ENCODE results near the gene GBE1.
"Not testable (repeated sequence)": the region's sequence is repeated elsewhere in the genome, so short reads cannot be mapped to it uniquely, and the experiment has no call there.

GBE1 gene

DNA sequence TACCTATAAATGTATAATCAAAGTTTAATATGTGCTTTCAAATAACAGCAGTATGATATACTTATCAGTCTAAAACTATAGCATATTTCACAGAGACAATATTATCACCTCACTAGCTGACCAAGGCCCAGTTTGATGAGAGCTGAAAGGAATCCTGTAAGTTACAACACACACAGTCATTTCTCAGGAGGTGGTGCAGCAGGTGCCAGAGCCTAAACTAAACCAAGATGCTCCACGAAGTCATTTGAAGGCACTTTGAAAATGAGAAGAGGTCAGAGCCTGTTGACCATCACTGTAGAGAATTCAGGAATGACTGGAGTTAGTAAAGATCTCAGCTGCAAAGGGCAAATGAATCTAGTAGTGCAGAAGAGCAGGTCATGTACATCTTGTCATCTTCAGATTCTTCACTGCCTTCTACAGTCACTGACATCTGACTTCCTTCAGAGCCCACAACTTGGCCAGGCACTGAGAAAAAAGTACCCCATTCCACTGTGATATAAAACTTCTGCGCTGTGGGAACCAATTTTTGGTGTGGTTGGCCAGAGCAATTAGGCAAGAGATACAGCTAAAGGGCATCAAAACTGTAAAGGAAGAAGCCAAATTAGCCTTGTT, 7.9 kb downstream of the GBE1 start:
- no peak for DNase-seq (ENCODE audit: low spot score)

DNA sequence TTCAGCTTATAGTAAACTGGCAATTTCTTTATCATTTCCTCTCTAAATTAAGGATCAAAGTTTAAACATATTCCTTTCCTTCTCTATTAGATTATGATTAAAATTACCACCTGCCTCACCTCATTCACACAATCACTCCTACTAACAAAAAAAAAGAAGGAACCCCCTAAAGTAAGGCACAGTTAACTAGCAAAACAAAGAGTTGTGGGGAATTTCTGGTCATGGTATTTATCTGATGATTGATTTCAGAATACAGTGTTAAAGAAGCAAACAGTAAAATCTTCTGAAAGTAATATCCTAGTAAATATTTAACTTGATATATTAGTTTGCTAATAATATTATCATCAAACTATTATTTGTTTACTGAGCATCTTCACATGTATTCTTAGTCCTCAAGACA, 8.8 kb downstream of the GBE1 start:
- no peak for DNase-seq (ENCODE audit: low spot score)

DNA sequence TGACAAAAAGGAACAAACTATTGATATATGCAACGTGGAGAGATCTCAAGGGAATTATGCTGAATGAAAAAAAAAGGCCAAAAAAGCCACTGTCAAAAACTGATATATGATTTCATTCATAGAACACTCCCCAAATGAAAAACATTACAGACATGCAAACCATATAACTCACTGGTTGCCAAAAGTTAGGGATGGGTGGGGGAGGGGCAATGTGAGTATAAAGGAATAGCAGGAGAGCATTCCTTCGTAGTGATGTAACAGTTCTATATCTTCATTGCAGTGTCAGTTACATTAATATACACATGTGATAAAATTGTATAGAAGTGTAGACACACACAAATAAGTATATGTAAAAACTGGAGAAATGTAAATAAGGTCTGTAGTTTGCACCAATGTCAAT, 12.2 kb downstream of the GBE1 start:
- no peak for DNase-seq (ENCODE audit: low spot score)

DNA sequence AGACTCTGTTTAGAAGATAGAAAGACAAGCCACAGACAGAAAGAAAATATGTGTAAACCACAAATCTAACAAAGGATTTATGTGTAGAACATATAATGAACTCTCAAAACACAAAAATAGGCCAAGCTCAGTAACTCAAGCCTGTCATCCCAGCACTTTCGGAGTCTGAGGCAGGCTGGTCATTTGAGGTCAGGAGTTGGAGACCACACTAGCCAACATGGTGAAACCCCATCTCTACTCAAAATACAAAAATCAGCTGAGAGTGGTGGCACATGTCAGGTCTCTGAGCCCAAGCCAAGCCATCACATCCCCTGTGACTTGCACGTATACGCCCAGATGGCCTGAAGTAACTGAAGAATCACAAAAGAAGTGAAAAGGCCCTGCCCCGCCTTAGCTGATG, 14.2 kb downstream of the GBE1 start:
- not testable (repeated sequence) for DNase-seq (ENCODE audit: low spot score)

DNA sequence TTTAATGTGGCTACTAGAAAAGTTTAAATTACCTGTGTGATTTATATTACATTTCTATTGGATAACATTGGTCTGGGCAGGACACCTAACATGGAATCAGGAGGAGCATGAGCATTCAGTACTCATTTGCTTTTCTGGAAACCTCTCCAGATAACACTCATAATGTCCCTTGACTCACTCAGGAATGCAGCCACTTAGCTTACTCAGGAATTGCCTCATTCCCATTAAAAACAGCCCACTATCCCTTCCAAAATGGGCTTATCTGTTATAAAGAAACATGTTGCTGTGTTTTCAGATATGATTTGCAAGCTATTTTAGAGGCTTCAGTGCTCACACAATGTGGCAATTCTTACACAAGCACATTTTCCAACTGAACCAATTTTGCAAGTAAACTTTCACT, 17.1 kb downstream of the GBE1 start:
- peak; percentile 89 for DNase-seq (ENCODE audit: low spot score)

DNA sequence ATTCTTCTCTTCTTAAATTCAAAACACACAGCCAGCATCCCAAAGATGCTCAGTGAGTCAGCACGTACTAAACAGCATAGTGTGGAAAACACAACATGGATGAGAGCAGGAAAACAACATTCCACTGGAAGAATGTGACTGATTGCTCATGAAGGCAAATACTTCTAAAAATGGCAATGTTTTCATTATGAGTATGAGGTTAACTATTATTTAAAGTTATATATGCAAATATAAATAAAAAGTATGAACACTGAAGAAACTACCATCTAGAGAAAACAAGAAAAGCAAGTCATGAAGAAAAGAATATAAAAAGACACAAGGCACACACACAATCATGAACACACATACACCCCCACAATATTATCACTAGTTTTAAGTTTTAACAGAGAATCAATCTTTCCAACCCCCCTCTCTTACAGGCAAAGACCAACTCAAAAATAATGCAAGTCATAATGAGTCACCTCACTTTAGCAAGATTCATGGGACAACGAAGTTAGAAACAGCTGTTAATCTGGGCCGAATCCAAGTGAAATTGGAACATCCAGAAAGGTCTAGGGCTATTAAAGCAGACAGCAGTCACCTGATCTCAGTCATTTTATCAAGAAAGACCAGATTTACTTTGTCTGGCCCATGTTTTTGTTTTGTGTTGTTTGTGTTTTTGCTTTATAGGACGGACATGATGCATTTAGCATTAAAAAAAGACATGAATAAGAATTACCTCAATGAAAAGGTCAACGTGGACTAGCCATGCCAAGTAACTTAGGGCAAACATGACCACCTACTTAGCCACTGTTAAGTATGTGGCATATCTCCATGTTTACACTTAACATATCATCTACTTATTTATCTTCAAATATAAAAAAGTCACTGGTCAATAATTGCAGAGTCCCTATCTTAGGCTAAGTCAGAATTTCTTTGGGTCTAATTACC, 18.1 kb downstream of the GBE1 start:
- peak; percentile 91 for DNase-seq (ENCODE audit: low spot score)

DNA sequence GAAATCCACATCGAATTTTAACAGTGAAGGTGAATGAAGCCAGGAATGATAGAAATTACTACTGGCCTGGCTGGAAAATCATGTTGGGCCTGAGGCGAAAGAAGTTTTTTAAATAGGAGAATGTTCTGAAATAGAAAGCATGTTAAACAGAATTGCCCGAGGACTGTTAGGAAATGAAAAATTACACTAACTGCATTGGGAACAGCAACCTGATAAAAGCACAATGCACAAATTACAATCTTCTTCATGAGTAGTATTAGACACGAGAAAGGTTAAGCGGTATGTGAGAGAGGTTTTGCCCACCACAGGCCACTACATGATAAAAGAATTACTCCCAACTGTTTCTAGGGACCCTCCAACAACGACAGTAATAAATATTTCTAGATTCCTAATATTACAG, 18.9 kb downstream of the GBE1 start:
- DNase-seq (ENCODE audit: low spot score), result no peak

DNA sequence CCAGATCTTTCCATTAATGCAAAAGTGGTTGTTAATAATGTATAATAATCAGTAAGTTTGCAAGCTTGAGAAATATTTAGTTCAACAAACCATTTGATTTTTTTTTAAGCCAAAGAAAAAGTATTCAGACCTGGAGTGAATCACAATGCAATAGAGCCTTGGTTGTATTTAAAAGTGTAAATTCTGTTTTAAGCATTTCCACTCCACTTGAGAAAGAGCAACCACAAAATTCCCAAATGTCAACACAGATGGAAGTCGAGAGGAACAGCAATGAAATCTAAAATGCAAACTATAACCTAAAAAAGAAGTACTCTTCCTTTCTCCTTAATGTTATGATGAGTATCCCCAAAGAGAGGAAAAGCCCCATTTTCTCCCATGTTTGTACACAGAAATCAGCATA, 20.2 kb downstream of the GBE1 start:
- no peak for DNase-seq (ENCODE audit: low spot score)

DNA sequence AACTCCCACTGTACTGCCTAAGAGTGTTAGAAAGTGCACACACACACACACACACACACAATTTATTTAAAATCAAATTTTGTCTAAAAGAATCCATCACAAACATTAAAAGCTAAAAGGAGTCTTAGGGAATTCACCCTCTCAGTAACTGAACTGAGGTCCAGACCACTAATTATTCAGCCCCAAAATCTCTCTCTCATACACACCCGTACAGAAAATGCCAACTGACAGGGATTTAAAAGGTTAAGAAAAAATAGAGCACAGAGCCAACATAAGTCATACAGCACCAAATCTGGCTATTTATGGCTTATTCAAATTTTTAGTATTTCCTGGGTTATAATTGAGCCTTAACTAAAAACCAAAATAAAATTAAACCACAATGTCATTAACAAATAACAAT, 20.7 kb downstream of the GBE1 start:
- DNase-seq (ENCODE audit: low spot score), result no peak

DNA sequence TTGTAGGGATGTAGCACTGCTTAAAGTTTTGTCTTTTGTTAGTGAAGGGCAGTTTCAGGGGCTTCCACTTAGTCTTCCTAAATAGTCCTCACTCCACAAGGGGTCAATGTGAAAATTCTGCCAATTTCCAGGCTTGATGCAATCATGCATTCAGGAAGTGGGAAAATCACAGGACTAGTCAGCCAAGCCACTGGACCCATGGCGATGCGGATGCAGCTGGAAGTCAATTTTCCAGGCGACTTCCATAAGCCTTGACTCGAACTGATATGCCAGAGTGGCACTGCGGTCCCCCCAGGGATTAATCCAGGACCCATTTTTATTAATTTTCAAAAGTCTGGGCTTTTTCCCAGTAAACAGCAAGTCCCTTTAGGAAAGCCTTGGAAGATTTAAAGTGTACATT, 26.1 kb downstream of the GBE1 start:
- DNase-seq (ENCODE audit: low spot score), result no peak

DNA sequence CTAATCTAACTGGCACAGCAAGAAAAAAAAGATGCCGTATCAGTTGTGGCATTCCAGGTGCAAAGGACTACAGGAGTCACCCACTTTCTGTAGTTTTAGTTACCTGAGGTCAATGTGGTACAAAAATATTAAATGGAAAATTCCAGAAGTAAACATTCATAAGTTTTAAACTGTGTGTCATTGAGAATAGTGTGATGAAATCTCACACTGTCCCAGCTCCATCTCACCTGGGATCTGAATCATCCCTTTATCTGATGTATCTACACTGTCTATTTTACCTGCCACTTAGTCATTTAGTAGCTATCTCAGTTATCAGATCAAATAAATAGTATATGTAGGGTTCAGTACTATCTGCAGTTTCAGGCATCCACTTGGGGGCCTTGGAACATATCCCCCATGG, 26.7 kb downstream of the GBE1 start:
- no peak for DNase-seq (ENCODE audit: low spot score)

DNA sequence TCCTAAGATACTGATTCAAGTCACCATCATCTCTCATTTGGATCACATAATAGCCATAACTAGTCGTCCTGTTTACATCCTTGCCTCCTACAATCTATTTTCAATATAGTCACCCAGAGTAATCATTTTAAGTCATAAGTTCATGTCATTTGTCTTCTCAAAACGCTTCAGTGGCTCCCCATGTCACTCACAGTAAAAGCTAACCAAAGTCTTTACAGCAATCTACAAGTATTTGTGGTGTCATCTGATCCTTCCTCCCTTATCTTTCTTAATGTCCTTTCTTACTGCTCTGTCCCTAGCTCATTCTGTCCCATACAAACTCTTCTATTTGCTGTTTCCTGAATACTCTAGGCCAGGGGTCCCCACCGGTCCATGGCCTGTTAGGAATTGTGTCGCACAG, 28.8 kb downstream of the GBE1 start:
- DNase-seq (ENCODE audit: low spot score), result no peak

DNA sequence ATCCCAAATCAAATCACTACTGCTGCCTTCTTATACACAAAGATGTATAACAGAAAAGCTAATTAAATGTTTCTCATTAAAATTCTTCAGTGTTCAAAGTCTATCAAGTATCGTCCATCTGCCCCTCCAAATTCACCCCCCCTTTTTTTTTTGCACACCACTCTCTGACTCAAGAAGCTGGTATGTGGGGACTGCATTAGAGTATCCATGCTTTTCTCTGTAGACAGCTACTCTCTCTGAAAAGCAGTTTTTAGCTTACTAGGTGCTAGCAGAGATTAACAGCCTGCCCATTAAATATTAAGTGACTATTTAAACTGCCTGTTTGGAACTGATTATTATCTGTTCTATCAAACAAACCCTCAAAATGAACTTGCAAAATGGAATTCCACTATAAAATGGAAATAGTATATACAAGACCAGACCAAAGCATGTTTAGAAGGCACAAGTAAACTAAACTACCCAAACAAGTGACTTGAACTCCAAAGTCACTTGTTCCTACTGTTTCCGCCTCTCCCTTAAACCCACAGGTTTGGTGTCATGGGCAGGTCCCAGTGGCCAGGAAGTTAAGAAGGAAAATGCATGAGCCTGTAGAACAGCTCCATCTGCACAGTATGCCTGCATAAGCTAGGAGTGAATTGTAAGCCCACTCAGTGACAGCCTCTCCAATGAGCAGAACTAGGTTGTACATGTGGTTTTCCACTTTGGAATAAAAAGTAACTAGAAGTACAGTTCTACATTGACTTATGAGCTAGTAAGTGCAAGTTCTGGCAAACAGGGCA, 32.5 kb downstream of the GBE1 start:
- DNase-seq (ENCODE audit: low spot score), result no peak

DNA sequence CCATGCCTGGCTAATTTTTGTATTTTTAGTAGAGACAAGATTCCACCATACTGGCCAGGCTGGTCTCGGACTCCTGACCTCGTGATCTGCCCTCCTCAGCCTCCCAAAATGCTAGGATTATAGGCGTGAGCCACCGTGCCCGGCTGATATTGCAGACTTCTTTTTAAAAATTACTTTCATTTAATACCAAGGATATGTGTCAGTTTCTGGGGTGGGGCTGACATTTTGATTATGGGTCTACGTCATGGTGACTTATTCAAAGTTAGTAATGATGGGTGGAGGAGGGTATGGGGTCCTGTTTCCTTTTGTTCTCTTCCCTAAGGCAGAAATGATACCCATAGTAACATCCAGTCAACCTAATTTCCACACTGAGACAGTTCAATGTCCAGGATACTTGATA, 34.7 kb downstream of the GBE1 start:
- DNase-seq (ENCODE audit: low spot score), result peak; percentile 79

DNA sequence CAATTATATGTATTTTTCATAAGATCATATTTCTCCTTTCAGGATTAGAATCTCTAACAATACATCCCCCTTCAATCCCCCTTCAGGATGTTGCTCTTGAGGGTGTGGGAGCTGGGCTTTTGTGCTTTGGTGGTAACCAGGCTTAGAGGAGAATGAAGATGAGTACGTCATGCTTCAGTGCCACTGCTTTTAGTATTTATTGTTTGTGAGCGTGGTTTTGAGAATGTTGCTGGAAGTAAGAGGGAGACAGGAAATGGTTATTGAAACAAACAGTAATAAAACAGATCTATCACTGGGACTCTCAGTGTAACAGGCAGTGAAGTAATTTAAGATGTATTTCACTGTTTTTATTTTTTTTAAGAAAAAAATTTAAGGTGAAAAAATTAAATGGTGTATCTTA, 35.3 kb downstream of the GBE1 start:
- DNase-seq (ENCODE audit: low spot score), result peak; percentile 64

DNA sequence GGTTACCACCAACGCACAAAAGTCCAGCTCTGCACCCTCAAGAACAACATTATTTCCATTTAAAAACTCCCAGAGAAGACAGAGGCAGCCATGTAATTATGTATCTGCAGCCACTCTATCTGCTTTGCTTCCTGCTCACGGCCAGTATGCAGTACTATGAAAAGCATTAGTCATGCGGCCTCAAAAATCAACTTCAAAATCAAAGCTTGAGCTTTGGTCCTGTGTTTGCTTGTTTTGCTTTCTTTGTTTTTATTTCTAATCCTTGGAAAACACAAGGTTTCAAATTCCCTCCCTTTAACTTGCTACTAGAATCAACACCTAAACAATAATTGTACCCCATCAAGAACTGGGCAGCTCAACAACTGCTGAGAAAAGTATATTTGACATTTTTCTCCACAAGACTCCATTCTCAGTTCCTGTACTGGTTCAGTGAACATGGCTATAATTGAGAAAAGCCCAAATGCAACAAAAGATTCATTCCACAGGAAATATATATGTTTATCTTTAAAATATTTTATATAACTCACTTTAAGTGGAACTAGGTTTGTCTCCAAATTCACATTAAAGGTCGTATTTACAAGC, 37.6 kb downstream of the GBE1 start:
- peak; percentile 59 for DNase-seq (ENCODE audit: low spot score)

DNA sequence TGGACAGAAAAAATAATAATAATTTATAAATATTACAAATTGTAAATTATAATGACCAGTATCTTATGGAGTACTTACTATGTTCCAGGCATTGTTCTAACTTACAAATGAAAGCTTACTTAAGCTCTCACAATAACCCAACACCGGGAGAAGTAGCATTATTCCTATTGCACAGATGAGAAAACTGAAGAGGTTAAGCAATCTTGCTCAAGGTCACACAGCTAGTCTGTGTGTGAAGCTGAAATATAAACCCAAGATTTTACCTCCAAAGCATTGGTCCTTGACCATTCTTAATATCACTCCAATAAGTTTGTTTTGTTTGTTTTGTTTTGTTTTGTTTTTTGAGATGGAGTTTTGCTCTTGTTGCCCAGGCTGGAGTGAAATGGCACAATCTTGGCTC, 43.1 kb downstream of the GBE1 start:
- no peak for DNase-seq (ENCODE audit: low spot score)

DNA sequence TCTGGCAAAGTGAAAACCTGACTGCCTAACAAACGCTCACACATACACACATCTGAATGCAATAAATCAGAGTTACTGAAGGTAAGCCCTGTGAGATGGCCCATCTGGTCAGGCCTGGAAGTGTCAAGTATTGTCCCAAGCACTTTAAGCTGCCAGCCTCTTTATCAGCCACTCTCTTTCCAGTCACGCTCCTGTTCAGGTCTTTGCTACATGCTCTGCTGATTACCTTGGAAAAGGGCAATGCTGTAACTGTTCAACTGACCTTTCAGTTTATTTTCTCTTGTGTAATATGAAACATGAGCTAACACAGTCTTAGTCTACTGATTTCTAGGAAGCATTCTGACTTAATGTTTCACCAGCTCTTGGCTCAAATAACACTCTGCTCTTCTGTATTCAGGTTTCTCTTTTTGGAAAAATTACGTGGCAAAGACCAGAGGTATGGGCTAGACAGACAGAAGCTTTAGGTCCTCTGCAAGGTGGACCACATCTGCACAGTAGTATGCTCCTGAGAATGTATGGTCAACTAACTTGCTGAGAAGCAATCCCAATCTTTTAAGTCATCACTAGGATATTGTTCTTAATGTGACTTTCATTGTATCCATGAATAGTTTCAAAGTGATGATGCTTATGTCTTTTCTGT, 44.5 kb downstream of the GBE1 start:
- DNase-seq (ENCODE audit: low spot score), result no peak

DNA sequence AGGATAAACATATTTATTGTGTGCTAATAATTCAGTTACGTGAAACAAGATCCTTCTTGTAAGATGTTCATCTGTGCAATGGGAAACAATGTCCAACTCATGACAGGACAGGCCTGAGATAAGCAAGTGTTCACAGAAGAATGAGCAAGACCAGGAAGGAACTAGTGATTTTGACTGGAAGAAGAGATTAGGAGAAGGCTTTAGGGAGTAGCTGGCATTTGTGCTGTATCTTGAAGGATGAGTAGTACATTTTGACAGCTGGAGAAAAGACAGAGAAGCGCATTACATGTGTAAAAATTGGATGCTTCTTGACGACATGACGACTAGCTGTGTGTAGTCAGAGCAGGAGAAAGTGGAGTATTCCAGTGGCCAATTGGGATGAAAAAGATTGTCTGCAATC, 48.4 kb downstream of the GBE1 start:
- DNase-seq (ENCODE audit: low spot score), result no peak

DNA sequence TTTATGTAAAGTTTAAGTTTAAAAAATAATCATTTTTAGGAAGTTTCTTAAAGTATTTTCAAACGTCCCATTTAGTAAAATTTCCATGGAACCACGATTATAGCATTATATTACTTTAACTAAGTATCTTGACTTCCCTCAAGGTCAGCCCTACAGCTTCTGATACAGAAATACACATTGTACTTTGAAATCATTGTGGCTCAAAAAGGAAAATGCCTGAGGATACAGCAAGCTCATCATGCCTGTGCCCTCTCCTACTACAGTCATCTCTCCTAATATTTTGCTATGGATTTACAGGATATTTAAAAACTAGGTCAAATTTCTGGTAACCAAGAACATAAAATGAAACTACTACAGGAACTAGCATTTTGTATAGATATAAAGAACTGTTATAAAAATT, 51.8 kb downstream of the GBE1 start:
- DNase-seq (ENCODE audit: low spot score), result no peak

DNA sequence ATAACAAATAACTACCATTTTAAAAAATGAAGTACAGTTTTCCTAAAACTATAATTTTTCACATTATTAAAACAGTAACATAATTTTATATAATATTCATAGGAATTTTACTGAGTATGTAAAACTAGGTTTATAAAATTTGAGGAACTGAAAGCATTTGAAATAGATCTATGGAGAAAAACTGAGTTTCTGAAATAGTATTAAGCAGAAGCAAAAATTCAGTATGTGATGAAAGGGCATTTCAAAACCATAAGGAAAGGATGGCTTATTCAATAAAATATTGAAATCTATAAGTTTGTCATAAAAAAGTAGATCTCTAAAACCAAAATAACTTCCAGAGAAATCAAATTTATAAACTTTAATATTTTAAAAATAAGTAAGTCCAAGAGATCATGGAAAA, 53.4 kb downstream of the GBE1 start:
- DNase-seq (ENCODE audit: low spot score), result no peak

DNA sequence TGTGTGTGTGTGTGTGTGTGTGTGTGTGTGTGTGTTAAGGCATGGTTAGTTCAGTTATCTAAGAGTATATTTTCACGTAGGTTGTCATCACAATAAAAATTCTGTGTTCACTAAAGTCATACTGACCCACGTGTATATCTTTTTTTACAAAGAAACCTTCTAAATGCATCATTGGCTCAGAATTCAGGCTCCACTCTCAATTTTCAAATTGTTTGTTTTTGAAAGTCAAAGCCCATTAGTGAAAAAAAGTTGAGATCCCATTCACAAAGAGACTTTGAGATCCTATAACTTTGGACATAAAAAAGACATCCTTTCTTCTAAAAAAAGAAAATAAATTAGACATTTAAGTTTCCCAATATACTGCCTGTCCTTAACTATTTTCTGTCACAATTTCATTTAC, 59.3 kb downstream of the GBE1 start:
- DNase-seq (ENCODE audit: low spot score), result no peak

All from kidney capillary endothelial cell (primary cell).